Activated gamma-delta T cell treated with Interleukin-2 at 50 U/mL for 16 hours (primary cell): ENCODE measurements around the gene ASH1L.
"Not testable (repeated sequence)": the region's sequence is repeated elsewhere in the genome, so short reads cannot be mapped to it uniquely, and the experiment has no call there.

ENCODE experiments used
- DNase-seq: peaks from one replicate; pipeline ENCODE4 v3.0.0-alpha.2; 2020

The ASH1L gene

DNA sequence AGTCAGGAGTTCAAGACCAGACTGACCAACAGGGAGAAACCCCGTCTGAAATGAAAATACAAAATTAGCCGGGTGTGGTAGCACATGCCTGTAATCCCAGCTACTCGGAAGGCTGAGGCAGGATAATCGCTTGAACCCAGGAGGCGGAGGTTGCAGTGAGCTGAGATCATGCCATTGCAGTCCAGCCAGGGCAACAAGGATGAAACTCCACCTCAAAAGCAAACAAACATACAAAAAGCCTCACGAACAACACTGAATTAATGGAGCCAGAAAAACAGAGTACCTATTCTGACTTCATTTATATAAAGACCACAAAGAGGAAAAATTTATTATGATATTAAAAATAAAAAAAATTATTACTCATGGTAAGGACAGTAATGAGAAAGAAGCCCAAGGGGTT, 75.7 kb downstream of the ASH1L start:
- DNase-seq = not testable (repeated sequence)

DNA sequence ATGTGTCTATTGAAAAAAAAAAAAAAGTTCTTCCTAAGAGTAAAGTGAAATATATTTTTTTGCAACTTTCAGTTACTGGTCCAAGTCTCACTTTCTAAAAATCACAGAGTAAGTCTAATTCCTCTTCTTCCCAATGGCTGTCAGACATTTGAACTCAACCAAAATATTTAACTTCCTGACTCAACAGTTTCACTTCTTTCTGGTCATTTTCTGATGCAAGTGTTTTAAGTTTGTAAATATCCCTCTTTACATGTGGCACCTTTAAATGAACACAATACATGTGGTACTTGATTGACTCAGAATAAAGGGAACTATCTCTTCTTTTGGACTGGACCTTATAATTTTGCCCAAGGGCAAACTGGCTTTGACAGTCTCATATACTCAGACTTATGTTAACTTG, 76.7 kb downstream of the ASH1L start:
- no peak for DNase-seq

DNA sequence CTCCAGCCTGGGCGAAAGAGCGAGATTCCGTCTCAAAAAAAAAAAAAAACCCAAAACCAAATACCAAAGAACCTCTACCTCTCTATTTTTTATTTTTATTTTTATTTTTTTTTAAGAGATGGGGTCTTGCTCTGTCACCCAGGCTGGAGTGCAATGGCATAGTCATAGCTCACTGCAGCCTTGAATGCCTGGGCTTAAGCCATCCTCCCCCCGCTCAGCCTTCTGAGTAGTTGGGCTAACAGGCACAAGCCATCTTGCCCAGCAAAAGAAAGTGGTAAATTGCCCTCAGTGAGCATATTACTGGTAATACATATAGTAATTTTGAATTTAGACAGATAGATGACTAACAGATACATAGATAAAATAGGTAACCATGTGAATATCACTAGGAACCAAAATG, 77.4 kb downstream of the ASH1L start:
- DNase-seq = no peak

- no peak for DNase-seq
Observed at GRCh38 chr1:155481741-155482241, 80.8 kb downstream of the ASH1L start.

- no peak for DNase-seq
Observed at GRCh38 chr1:155479205-155479604, 83.4 kb downstream of the ASH1L start.

DNA sequence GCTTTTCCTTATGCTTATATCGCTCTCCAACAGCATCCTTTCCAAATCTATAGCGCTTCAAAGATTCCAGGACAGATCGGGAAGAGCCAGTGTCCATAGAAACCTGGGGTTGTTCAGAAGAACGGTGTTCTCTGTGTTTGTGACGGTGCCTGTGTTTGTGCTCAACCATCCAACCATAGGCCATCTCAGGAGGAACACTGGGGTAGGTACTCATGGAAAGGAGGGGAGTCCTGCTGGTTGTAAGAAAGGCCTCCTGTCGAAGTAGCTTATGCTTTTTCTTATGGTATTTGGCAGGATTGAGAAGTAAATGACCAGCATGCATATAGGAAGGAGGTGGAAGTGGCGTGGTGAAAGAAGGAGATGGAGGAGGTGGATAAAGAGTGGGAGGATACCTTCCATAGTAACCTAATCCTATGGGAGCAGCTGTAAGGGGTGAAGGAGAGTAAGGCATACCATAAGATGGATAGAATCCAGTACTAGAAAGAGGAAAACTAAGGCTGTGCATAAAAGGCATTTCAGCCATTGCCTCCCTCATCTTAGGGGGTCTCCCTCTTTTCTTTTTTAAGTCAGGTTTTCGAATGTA, 84.2 kb downstream of the ASH1L start:
- DNase-seq = no peak

DNA sequence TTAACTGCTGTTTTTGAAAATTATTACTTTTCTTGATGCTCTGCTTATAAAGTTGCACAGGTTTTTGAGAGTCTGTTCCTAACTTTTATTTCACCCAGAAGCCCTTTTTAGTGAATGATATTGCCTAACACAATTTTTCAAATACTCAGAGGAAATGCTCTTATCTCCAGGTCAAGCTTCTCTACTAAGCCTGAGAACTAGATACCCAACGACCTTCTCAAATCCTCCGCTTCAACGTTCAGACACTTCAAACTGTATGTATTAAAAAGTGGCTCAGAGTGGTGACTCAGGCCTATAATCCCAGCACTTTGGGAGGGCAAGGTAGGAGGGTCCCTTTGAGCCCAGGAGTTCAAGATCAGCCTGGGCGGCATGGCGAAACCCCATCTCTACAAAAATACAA, 88.5 kb downstream of the ASH1L start:
- DNase-seq = no peak

- DNase-seq = no peak
Observed at GRCh38 chr1:155473151-155473821, 89.3 kb downstream of the ASH1L start.

DNA sequence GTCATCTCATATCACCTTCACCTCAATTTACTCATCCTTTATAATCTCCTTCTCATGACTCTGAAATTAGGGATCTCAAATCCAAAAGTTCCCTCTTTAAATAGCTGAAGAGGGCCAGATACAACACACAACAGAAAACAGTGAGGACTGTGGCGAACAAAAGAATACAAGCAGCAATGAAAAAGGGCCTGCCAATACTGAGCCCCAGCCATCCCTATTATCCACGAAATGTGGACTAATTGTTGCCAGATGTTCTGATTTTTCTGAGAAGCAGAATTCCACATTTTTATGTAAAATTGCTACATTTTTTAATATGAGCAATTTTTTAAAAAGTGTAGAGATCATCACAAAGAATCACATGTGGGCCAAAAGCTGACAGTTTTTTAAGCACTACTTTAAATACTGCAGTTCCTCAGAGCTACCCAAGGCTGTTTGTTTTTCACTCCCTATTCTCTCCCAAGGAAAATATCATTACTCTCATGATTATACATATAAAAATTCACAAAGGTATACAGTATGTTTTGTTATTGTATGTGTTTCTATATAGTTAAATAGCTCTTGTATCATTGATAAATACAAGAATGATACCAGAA, 90.0 kb downstream of the ASH1L start:
- DNase-seq = no peak

- no peak for DNase-seq
Observed at GRCh38 chr1:155471891-155472290, 90.7 kb downstream of the ASH1L start.

- DNase-seq = no peak
Observed at GRCh38 chr1:155471026-155471425, 91.6 kb downstream of the ASH1L start.

DNA sequence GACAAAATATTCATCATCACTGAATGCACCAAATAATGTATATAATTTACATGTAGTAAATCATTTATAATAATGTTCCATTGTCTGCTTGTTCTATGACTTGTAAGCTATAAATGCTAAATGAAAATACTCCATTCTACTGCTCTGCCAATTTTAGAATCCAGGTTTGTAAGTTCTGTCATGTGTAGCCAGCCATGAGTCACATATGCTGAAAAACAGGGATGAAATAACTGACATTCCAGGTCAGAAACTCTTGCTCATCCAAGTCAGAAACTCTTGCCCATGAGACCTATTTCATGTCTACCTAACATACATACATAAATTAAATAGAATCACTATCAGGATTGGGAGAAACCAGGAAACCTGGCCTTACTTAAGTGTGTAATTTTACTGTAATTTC, 95.6 kb downstream of the ASH1L start:
- DNase-seq = no peak

- DNase-seq = no peak
Observed at GRCh38 chr1:155466617-155466972, 96.0 kb downstream of the ASH1L start.

- no peak for DNase-seq
Observed at GRCh38 chr1:155463865-155464650, 98.5 kb downstream of the ASH1L start.

GRCh38 chr1:155458111-155458510, 104.5 kb downstream of the ASH1L start:
- DNase-seq = no peak

DNA sequence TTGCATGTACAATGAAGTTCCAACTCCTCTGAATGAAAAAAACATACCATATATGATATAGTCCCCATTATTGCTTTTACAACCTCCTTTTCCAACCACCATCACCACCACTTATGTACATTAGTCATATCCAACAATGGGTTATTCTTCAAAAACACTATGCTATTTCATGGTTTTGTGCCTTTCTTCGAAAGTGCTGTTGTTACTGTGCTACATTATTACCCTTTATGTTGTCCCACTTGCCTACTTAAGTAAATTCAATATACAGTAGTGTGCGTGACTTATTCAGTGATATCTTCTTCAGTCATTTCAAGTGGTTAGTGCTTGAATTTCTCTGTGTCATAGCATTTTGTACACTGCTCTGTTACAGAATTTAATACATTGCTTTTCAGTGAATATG, 105.3 kb downstream of the ASH1L start:
- no peak for DNase-seq

DNA sequence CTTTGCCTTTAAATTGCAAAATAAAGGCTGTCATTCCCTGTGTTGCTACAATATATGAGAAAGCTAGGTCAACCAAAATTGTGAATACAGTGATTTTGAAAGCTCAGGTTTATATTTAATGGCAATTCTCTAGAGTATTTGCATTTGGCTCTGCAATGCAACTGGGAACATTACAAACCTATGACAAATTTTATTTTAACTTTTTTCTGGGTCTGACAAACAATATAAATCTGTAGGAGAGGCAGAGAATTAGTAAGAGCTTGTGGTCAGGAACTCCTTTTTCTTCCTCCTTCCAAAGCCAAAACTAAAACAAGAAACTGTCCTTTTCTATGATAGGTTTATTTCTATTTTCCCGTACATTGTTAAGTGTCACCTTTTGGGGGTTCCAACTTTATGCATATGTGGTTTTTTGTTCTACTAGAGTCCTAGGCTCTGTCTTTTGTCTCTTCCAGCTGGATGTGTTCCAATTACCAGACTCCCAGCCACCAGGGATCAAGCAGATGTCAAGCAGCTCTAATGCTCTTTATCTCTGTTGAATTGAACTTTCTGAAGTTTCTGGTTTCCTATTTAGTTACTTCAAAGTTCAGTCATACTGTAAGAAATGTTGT, 106.9 kb downstream of the ASH1L start:
- DNase-seq = no peak

DNA sequence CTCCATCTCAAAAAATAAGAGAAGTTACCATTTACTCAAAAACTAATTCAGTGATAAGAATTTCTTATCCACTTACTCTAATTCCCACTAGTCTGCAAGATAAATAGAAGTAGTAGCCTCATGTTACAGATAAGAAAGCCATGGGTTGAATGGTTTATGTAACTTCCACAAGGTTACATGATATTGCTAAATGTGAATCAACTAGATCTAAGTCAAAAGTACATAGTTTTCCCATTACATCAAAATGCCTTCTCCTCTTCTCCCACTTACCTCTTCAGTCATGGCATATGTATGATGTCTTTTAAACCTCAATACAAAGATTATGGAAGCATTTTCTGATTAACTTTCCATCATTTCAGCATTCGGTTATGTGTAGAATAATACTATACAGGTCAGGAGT, 108.5 kb downstream of the ASH1L start:
- DNase-seq = no peak

- DNase-seq = no peak
Observed at GRCh38 chr1:155453141-155453540, 109.5 kb downstream of the ASH1L start.

DNA sequence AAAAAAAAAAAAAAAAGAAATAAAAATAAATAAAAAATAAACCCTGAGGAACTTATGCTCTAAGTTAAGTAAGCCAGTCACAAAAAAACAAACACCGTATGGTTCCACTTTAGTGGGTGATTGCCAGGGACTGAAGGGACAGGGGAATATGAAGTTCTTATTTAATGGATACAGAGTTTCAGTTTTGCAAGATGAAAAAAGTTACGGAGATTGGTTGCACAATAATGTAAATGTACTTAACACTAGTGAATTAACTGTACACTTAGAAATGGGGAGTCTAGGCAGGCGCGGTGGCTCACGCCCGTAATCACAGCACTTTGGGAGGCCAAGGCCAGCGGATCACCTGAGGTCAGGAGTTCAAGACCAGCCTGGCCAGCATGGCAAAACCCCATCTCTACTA, 111.4 kb downstream of the ASH1L start:
- no peak for DNase-seq

DNA sequence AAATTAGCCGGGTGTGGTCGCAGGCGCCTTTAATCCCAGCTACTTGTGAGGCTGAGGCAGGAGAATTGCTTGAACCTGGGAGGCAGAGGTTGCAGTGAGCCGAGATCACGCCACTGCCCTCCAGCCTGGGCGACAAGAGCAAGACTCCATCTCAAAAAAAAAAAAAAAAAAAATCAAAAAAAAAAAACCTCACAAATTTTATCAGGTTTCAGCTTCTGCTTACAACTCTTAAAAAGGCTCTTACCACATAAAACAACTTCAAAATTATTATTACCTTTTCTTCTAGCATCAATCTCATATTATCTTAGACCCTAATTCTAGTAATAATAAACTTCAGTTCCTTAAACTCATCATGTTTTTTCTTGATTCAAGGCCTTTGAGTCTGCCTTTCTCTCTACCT, 120.2 kb downstream of the ASH1L start:
- DNase-seq = not testable (repeated sequence)

- DNase-seq = no peak
Observed at GRCh38 chr1:155437405-155437804, 125.2 kb downstream of the ASH1L start.

DNA sequence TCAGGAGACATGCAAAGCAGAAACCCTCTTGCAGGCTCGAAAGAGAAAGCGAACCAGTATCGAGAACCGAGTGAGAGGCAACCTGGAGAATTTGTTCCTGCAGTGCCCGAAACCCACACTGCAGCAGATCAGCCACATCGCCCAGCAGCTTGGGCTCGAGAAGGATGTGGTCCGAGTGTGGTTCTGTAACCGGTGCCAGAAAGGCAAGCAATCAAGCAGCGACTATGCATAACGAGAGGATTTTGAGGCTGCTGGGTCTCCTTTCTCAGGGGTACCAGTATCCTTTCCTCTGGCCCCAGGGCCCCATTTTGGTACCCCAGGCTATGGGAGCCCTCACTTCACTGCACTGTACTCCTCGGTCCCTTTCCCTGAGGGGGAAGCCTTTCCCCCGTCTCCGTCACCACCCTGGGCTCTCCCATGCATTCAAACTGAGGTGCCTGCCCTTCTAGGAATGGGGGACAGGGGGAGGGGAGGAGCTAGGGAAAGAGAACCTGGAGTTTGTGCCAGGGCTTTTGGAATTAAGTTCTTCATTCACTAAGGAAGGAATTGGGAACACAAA, 128.7 kb downstream of the ASH1L start:
- not testable (repeated sequence) for DNase-seq
